ENCODE measurements around the gene CARMIL1.

DNA sequence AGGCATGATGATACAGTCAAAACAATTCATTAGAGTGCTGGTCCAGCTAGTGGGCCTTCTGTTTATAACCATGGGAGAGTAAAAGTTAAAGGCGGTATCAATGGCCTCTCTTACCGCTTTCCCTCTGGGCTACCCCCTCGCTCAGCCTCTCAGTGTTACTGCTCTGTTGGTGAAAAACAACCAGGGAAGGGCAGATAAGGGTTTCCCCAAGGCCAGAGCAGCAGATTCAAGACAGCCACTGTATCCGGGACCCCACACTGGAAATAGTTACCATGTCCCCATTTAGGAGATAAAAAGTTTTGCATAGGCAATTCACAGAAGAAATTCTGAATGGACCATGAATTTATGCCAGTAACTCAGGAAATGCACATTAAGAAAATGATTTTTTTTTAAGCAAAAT is 386.3 kb downstream of the CARMIL1 start:
- TF ChIP-seq POLR2A (IDR thresholded peaks at IDR 0.05) (no peak), POLR2AphosphoS5 (IDR thresholded peaks at IDR 0.05) (no peak)
- TF ChIP-seq, protein P1, sequence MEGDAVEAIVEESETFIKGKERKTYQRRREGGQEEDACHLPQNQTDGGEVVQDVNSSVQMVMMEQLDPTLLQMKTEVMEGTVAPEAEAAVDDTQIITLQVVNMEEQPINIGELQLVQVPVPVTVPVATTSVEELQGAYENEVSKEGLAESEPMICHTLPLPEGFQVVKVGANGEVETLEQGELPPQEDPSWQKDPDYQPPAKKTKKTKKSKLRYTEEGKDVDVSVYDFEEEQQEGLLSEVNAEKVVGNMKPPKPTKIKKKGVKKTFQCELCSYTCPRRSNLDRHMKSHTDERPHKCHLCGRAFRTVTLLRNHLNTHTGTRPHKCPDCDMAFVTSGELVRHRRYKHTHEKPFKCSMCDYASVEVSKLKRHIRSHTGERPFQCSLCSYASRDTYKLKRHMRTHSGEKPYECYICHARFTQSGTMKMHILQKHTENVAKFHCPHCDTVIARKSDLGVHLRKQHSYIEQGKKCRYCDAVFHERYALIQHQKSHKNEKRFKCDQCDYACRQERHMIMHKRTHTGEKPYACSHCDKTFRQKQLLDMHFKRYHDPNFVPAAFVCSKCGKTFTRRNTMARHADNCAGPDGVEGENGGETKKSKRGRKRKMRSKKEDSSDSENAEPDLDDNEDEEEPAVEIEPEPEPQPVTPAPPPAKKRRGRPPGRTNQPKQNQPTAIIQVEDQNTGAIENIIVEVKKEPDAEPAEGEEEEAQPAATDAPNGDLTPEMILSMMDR (IDR thresholded peaks at IDR 0.05) = no peak

All from breast epithelium (tissue), 3 donors.